ENCODE measurements around the gene NRCAM.

GRCh38 chr7:108480311-108480710 lies 24.1 kb upstream of the NRCAM start:
- TF ChIP-seq POLR2A (IDR thresholded peaks at IDR 0.05) = no peak
- TF ChIP-seq CTCF (IDR thresholded peaks at IDR 0.05) = no peak
